Measurements from ENCODE around the gene ATP10A.
"Not testable (repeated sequence)": the region's sequence is repeated elsewhere in the genome, so short reads cannot be mapped to it uniquely, and the experiment has no call there.

- TF ChIP-seq TEAD4, GABPB1, NR1H2 (CRISPR knock-in tag; IDR thresholded peaks at IDR 0.05): not testable (repeated sequence)
Measured at GRCh38 chr15:25771736-25772135, 91.4 kb downstream of the ATP10A start.

Measured in WTC11 (cell line).